Activated naive CD4-positive, alpha-beta T cell treated with anti-CD3 and anti-CD28 coated beads for 36 hours (primary cell): ENCODE measurements around the gene ADAT3. TPM values are rescaled to one million over a fixed set of nuclear protein-coding genes. Genes with fewer than 3 reads are reported as not detected.

Experiments used
- CTCF ChIA-PET: fragments of 350-600 bp; sonication (Branson Sonifier 250); formaldehyde crosslinking; loops from one replicate; lab custom pipeline; 2021; ENCODE audit warnings: antibody characterized with exemption; lab: Charles Lee
- DNase-seq: peaks from one replicate; pipeline ENCODE4 v3.0.0-alpha.2; 2020
- H3K27ac Mint-ChIP-seq: one replicate; pipeline ENCODE4 v1.8.0; 2021; ENCODE audit warnings: mild to moderate bottlenecking, mixed read lengths
- H3K27me3 Mint-ChIP-seq: one replicate; pipeline ENCODE4 v1.8.0; 2021; ENCODE audit warnings: low read depth, mixed read lengths
- H3K36me3 Mint-ChIP-seq: one replicate; pipeline ENCODE4 v1.8.0; 2021; ENCODE audit warnings: low read depth, mixed read lengths
- H3K4me1 Mint-ChIP-seq: one replicate; pipeline ENCODE4 v1.8.0; 2021; ENCODE audit warnings: low read depth, mixed read lengths
- H3K4me3 Mint-ChIP-seq: one replicate; pipeline ENCODE4 v1.8.0; 2021; ENCODE audit warnings: mild to moderate bottlenecking, moderate library complexity, mixed read lengths
- H3K9me3 Mint-ChIP-seq: one replicate; pipeline ENCODE4 v1.8.0; 2021; ENCODE audit warnings: mixed read lengths
- intact Hi-C: fragments of 100-400 bp; cut with micrococcal nuclease; formaldehyde crosslinking; loops from one replicate; pipeline ENCODE4 v1.15.1; 2023
- total RNA-seq, 2 experiments: library from RNA; stranded (reverse); gene quantifications; one replicate each; pipeline ENCODE4 v1.2.3, GENCODE V29; 2021

The ADAT3 gene
- total RNA-seq, 2 experiments from 2014 or later, result 3.0 to 3.4 TPM

- Mint-ChIP-seq H3K27me3 (no peaks in the 10 kb centered on the region), H3K36me3 (peaks cover 8% of the 10 kb centered on the region), H3K27ac (no peak overlapping the region), H3K4me1 (peaks cover 38% of the 10 kb centered on the region), H3K9me3 (no peaks in the 10 kb centered on the region), H3K4me3 (no peak overlapping the region)
- DNase-seq, result no peak
- CTCF ChIA-PET, result interaction anchor here (0.9 kb wide), 1 partner anchor 18 kb away, joined by 3 read pairs; no protein-coding TSS in a partner anchor
- intact Hi-C loops, result no loop called here
These were observed 42.5 kb downstream of the ADAT3 start for GRCh38 chr19:1947651-1948209.

- H3K4me1 Mint-ChIP-seq, result peaks cover 25% of the 10 kb centered on the region
- CTCF ChIA-PET, result no interaction called here
- no peaks in the 10 kb centered on the region for H3K9me3 Mint-ChIP-seq
- DNase-seq, result no peak
- no peak overlapping the region for H3K27ac Mint-ChIP-seq
- no peak overlapping the region for H3K4me3 Mint-ChIP-seq
- H3K36me3 Mint-ChIP-seq, result peaks cover 6% of the 10 kb centered on the region
- no peaks in the 10 kb centered on the region for H3K27me3 Mint-ChIP-seq
- intact Hi-C loops, result no loop called here
These were observed 44.3 kb downstream of the ADAT3 start for GRCh38 chr19:1949304-1950101.

DNA sequence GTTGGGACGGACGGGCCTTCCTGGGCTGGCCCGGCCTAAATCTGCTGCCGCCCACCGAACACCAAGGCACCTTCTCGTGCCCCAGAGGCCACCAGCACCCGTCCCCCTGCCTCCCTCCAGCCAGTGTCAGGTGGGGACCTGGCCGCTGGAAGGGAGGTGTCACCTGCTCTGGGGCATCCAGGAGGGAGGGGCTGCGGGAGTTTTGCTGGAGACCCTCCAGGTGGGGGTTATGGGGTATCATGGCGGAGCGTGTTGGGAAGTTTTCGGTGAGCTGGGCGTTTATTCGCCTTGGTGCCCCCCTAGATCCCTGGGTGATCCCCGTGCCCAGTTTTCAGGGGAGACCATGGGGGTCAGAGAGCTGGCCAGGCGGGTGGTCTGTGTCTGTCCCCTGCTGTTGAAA is 45.4 kb downstream of the ADAT3 start:
- intact Hi-C loops, result no loop called here
- CTCF ChIA-PET, result no interaction called here
- DNase-seq, result no peak
- no peaks in the 10 kb centered on the region for H3K9me3 Mint-ChIP-seq
- no peaks in the 10 kb centered on the region for H3K27me3 Mint-ChIP-seq
- no peak overlapping the region for H3K4me3 Mint-ChIP-seq
- H3K36me3 Mint-ChIP-seq, result peaks cover 6% of the 10 kb centered on the region
- H3K27ac Mint-ChIP-seq, result no peak overlapping the region
- peaks cover 22% of the 10 kb centered on the region for H3K4me1 Mint-ChIP-seq

DNA sequence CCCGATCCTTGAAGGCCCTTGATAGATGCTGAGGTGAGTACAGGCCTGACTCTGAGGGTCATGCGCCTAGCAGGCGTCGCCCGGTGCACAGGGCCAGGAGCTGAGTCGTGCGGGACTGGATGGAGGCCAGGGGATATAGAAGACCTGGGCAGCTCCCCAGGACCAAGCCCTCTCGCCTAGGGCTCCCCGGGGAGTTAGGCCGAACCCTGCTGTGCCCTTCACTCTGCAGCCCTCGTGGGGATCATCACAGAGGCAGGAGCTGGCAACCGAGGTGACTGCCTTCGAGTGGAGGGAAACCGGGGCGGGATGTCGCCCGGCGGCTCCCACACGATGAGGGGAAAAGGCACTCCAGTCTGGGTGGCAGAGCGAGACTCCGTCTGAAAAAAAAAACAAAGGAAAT is 47.4 kb downstream of the ADAT3 start:
- DNase-seq, result no peak
- H3K36me3 Mint-ChIP-seq, result peaks cover 4% of the 10 kb centered on the region
- H3K27ac Mint-ChIP-seq, result no peak overlapping the region
- H3K27me3 Mint-ChIP-seq, result no peaks in the 10 kb centered on the region
- H3K4me3 Mint-ChIP-seq, result no peak overlapping the region
- H3K4me1 Mint-ChIP-seq, result peaks cover 21% of the 10 kb centered on the region
- H3K9me3 Mint-ChIP-seq, result no peaks in the 10 kb centered on the region
- intact Hi-C loops, result no loop called here
- CTCF ChIA-PET, result no interaction called here

GRCh38 chr19:1953037-1953436 is 47.8 kb downstream of the ADAT3 start:
- CTCF ChIA-PET, result no interaction called here
- H3K4me3 Mint-ChIP-seq, result no peak overlapping the region
- H3K9me3 Mint-ChIP-seq, result no peaks in the 10 kb centered on the region
- no peak for DNase-seq
- no peaks in the 10 kb centered on the region for H3K27me3 Mint-ChIP-seq
- H3K27ac Mint-ChIP-seq, result no peak overlapping the region
- H3K4me1 Mint-ChIP-seq, result peaks cover 21% of the 10 kb centered on the region
- intact Hi-C loops, result no loop called here
- peaks cover 4% of the 10 kb centered on the region for H3K36me3 Mint-ChIP-seq

DNA sequence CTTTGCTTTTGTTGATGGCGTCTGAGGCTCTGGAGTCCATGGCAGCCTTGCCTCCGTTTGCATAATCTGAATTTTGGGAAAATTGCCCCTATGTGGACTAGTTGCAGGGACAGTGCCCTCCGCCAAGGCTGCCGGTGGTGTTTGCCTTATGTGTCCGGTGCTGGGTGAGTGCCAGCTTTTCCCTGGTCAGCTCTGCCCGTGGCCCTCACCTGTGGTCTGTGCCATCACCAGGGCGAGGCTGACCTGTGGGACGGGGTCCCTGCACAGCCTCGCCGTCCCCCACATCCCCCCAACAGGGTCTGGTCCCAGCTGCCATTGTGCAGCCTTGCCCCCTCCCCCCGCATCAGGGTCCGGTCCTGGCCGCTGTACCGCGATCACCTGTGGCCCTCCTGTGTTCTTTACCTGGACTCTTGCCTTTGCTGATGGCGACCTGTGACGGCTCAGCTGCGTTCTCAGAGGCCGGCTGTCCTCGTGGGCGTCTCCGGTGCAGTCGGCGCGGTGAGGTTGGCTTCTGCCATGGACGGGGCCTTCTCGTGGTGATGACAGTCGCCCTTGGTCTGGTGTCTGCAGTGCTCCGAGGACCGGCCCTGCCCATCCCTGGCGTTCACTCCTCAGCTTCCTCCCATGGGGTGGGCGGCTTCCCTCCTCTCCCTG is 48.4 kb downstream of the ADAT3 start:
- Mint-ChIP-seq H3K4me1 (peaks cover 19% of the 10 kb centered on the region), H3K27ac (no peak overlapping the region)
- CTCF ChIA-PET, result no interaction called here

GRCh38 chr19:1954532-1954933 is 49.3 kb downstream of the ADAT3 start:
- intact Hi-C loops, result no loop called here
- H3K9me3 Mint-ChIP-seq, result no peaks in the 10 kb centered on the region
- H3K27me3 Mint-ChIP-seq, result no peaks in the 10 kb centered on the region
- DNase-seq, result no peak
- H3K36me3 Mint-ChIP-seq, result peaks cover 2% of the 10 kb centered on the region
- H3K27ac Mint-ChIP-seq, result no peak overlapping the region
- no peak overlapping the region for H3K4me3 Mint-ChIP-seq
- CTCF ChIA-PET, result no interaction called here
- peaks cover 16% of the 10 kb centered on the region for H3K4me1 Mint-ChIP-seq

More for the DNA sequence above, 48.4 kb downstream of the ADAT3 start:
- intact Hi-C loops, result no loop called here
- Mint-ChIP-seq H3K4me3 (no peak overlapping the region), H3K27me3 (no peaks in the 10 kb centered on the region), H3K36me3 (peaks cover 4% of the 10 kb centered on the region), H3K9me3 (no peaks in the 10 kb centered on the region)
- no peak for DNase-seq

- Mint-ChIP-seq H3K27me3 (no peaks in the 10 kb centered on the region), H3K9me3 (no peaks in the 10 kb centered on the region), H3K27ac (no peak overlapping the region), H3K4me3 (no peak overlapping the region), H3K4me1 (peaks cover 12% of the 10 kb centered on the region), H3K36me3 (peaks cover 2% of the 10 kb centered on the region)
- intact Hi-C loops, result no loop called here
- CTCF ChIA-PET, result interaction anchor here (0.6 to 1.4 kb wide), 2 partner anchors 10 to 113 kb away, joined by 3 to 4 read pairs; no protein-coding TSS in a partner anchor
- no peak for DNase-seq
These were observed 50.2 kb downstream of the ADAT3 start for GRCh38 chr19:1955171-1956121.

DNA sequence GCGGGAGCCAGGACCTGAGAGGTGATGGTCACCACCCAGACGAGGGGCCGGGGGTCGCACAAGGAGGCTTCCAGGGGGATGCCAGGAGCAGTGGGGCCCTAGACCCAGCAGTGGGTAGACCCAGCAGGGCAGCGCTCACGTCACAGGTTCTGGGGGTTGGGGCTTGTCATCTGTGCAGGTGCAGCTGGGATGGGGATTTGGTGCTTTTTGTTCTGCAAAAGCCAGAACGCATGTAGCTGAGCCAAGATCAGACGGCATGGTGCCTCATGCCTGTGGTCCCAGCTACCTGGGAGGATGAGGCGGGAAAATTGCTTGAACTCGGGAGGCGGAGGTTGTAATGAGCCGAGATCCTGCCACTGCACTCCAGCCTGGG is 50.9 kb downstream of the ADAT3 start:
- H3K9me3 Mint-ChIP-seq, result no peaks in the 10 kb centered on the region
- H3K36me3 Mint-ChIP-seq, result peaks cover 2% of the 10 kb centered on the region
- H3K4me1 Mint-ChIP-seq, result peaks cover 9% of the 10 kb centered on the region
- DNase-seq, result no peak
- CTCF ChIA-PET, result interaction anchor here (1.4 kb wide), 1 partner anchor 10 kb away, joined by 3 read pairs; no protein-coding TSS in a partner anchor
- H3K4me3 Mint-ChIP-seq, result no peak overlapping the region
- intact Hi-C loops, result no loop called here
- no peak overlapping the region for H3K27ac Mint-ChIP-seq
- no peaks in the 10 kb centered on the region for H3K27me3 Mint-ChIP-seq

GRCh38 chr19:1956868-1957492 is 51.8 kb downstream of the ADAT3 start:
- peaks cover 6% of the 10 kb centered on the region for H3K4me1 Mint-ChIP-seq
- H3K27me3 Mint-ChIP-seq, result no peaks in the 10 kb centered on the region
- no peaks in the 10 kb centered on the region for H3K9me3 Mint-ChIP-seq
- H3K4me3 Mint-ChIP-seq, result no peak overlapping the region
- intact Hi-C loops, result no loop called here
- no peak for DNase-seq
- H3K27ac Mint-ChIP-seq, result no peak overlapping the region
- peaks cover 2% of the 10 kb centered on the region for H3K36me3 Mint-ChIP-seq
- CTCF ChIA-PET, result interaction anchor here (1.4 kb wide), 1 partner anchor 11 kb away, joined by 3 read pairs; no protein-coding TSS in a partner anchor

DNA sequence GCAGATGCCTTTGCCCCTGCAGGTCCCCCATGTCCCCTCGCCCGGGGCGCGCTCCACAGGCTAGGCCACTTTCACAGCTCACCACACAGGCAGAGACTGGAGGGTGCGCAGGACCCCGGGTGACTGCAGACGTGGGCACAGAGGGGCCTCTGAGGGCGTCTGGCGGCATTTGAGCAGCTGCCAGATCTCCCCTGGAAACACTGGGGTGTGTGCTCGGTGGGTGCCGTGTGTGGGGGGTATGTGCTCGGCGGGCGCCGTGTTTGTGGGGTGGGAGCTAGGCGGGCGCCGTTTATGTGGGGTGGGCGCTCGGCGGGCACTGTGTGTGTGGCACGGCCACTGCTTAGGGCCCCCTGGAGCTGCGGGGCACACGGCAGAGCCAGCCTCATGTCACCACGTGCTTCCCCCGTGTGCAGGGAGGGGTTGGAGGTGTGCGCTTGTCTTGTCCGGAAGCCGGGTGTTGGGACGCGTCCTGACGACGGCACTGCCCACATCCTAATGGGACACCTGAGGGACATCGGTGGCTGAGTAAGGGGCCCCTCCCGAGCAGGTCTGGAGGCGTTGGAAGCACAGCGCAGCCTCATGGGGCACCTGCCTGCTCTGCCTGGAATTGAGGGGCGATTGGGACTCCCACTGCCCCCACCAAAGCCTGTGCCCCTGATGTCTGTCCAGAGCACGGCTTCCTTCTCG is 52.5 kb downstream of the ADAT3 start:
- Mint-ChIP-seq H3K27ac (no peak overlapping the region), H3K36me3 (peaks cover 2% of the 10 kb centered on the region), H3K27me3 (no peaks in the 10 kb centered on the region), H3K9me3 (no peaks in the 10 kb centered on the region), H3K4me1 (peaks cover 6% of the 10 kb centered on the region), H3K4me3 (no peak overlapping the region)
- no peak for DNase-seq
- intact Hi-C loops, result no loop called here
- CTCF ChIA-PET, result no interaction called here
